Midbrain (tissue), 1 donor: ENCODE measurements around the gene UQCRC1.

ENCODE experiments used
- DNase-seq: peaks from one replicate; lab custom pipeline; 2025; lab: John Stamatoyannopoulos, UW

The UQCRC1 gene

GRCh38 chr3:48599077-48599501 is 10.4 kb downstream of the UQCRC1 start:
- no peak for DNase-seq

GRCh38 chr3:48598323-48599076 is 10.9 kb downstream of the UQCRC1 start:
- no peak for DNase-seq

- no peak for DNase-seq
Measured at GRCh38 chr3:48597408-48597800, 12.0 kb downstream of the UQCRC1 start.

- no peak for DNase-seq
Measured at GRCh38 chr3:48596676-48597407, 12.6 kb downstream of the UQCRC1 start.

- no peak for DNase-seq
Measured at GRCh38 chr3:48596157-48596556, 13.3 kb downstream of the UQCRC1 start.

- no peak for DNase-seq
Measured at GRCh38 chr3:48595526-48596121, 13.8 kb downstream of the UQCRC1 start.

GRCh38 chr3:48595075-48595525 is 14.3 kb downstream of the UQCRC1 start, which contains the start of gene COL7A1:
COL7A1 (minus strand) TSS chr3:48595329; CDS start chr3:48595159, 170 bp downstream.
- no peak for DNase-seq

- DNase-seq, result no peak
Measured at GRCh38 chr3:48594417-48595049, 14.9 kb downstream of the UQCRC1 start.

- DNase-seq, result no peak
Measured at GRCh38 chr3:48593337-48593736, 16.1 kb downstream of the UQCRC1 start.

GRCh38 chr3:48592519-48593087 is 16.8 kb downstream of the UQCRC1 start:
- no peak for DNase-seq

- no peak for DNase-seq
Measured at GRCh38 chr3:48591886-48592518, 17.4 kb downstream of the UQCRC1 start.

GRCh38 chr3:48591436-48591835 is 18.0 kb downstream of the UQCRC1 start:
- no peak for DNase-seq

- no peak for DNase-seq
Measured at GRCh38 chr3:48588230-48588629, 21.2 kb downstream of the UQCRC1 start.

- DNase-seq, result no peak
Measured at GRCh38 chr3:48587686-48588085, 21.8 kb downstream of the UQCRC1 start.

GRCh38 chr3:48585411-48585810 is 24.0 kb downstream of the UQCRC1 start:
- no peak for DNase-seq

GRCh38 chr3:48584836-48585235 is 24.6 kb downstream of the UQCRC1 start:
- DNase-seq, result no peak

- DNase-seq, result no peak
Measured at GRCh38 chr3:48581621-48582481, 27.6 kb downstream of the UQCRC1 start.

GRCh38 chr3:48576647-48577046 is 32.8 kb downstream of the UQCRC1 start:
- no peak for DNase-seq

GRCh38 chr3:48575366-48575765 is 34.1 kb downstream of the UQCRC1 start:
- no peak for DNase-seq

- DNase-seq, result no peak
Measured at GRCh38 chr3:48573973-48574585, 35.4 kb downstream of the UQCRC1 start.
